ENCODE measurements around the gene NDUFAF4.

Gene NDUFAF4

GRCh38 chr6:96876886-96877545 lies 20.7 kb downstream of the NDUFAF4 start:
- Mint-ChIP-seq H3K4me1 (ENCODE audit: low read depth) (no peaks in the 10 kb centered on the region), H3K4me3 (no peak overlapping the region), H3K27ac (no peak overlapping the region), H3K36me3 (ENCODE audit: low read depth) (no peaks in the 10 kb centered on the region), H3K27me3 (ENCODE audit: low read depth) (peaks cover 9% of the 10 kb centered on the region), H3K9me3 (no peaks in the 10 kb centered on the region)

DNA sequence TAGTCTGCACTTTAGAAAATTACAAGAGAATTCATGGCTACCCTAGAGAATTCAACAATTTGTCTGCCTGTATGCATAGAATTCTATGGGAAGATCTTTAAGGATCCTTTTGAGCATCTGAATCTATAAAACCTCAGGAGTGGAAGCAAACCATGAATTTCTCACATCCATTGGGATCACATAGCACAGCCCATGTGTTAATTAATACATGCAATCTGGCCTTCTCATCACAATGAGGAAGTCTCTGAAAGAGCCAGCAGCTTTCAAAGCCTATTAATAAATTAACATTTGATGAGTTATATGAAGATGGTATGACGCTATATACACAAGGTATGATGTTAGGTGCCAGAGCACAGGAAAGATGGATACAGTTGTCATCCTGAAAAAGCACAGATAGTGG lies 24.7 kb downstream of the NDUFAF4 start:
- H3K4me3 Mint-ChIP-seq, result no peak overlapping the region
- H3K9me3 Mint-ChIP-seq, result no peaks in the 10 kb centered on the region
- H3K27me3 Mint-ChIP-seq (ENCODE audit: low read depth), result peaks cover 6% of the 10 kb centered on the region
- H3K36me3 Mint-ChIP-seq (ENCODE audit: low read depth), result no peaks in the 10 kb centered on the region
- no peaks in the 10 kb centered on the region for H3K4me1 Mint-ChIP-seq (ENCODE audit: low read depth)
- H3K27ac Mint-ChIP-seq, result no peak overlapping the region

GRCh38 chr6:96865055-96865405 lies 32.7 kb downstream of the NDUFAF4 start:
- Mint-ChIP-seq H3K4me3 (no peak overlapping the region), H3K27ac (no peak overlapping the region), H3K4me1 (ENCODE audit: low read depth) (no peaks in the 10 kb centered on the region), H3K36me3 (ENCODE audit: low read depth) (no peaks in the 10 kb centered on the region), H3K9me3 (no peaks in the 10 kb centered on the region), H3K27me3 (ENCODE audit: low read depth) (peaks cover 51% of the 10 kb centered on the region)

- no peaks in the 10 kb centered on the region for H3K36me3 Mint-ChIP-seq (ENCODE audit: low read depth)
- H3K27me3 Mint-ChIP-seq (ENCODE audit: low read depth), result peaks cover 51% of the 10 kb centered on the region
- no peak overlapping the region for H3K27ac Mint-ChIP-seq
- no peaks in the 10 kb centered on the region for H3K9me3 Mint-ChIP-seq
- H3K4me1 Mint-ChIP-seq (ENCODE audit: low read depth), result no peaks in the 10 kb centered on the region
- H3K4me3 Mint-ChIP-seq, result no peak overlapping the region
Observed at GRCh38 chr6:96864216-96865054, 33.3 kb downstream of the NDUFAF4 start.

DNA sequence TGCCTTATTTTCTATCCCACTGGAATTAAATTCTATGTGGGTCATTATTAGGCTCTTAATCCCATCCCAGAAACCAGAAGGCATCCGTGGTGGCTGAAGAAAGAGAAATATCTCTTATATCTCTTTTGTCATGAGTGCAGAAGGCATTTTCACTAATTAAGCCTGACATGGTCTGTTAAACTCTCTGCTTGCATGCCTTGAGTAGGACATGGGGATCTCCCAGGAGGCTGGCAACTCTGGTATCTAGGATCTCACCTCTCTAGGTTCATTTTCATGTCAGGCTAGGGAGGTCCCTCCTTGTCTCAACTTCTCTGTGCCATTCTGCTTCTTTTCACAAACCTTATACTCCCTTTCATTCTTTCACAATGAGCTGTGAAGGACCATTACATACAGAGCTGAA lies 35.1 kb downstream of the NDUFAF4 start:
- no peaks in the 10 kb centered on the region for H3K9me3 Mint-ChIP-seq
- H3K36me3 Mint-ChIP-seq (ENCODE audit: low read depth), result no peaks in the 10 kb centered on the region
- peaks cover 50% of the 10 kb centered on the region for H3K27me3 Mint-ChIP-seq (ENCODE audit: low read depth)
- no peak overlapping the region for H3K4me3 Mint-ChIP-seq
- H3K27ac Mint-ChIP-seq, result no peak overlapping the region
- no peaks in the 10 kb centered on the region for H3K4me1 Mint-ChIP-seq (ENCODE audit: low read depth)

- no peaks in the 10 kb centered on the region for H3K4me1 Mint-ChIP-seq (ENCODE audit: low read depth)
- H3K36me3 Mint-ChIP-seq (ENCODE audit: low read depth), result no peaks in the 10 kb centered on the region
- H3K9me3 Mint-ChIP-seq, result no peaks in the 10 kb centered on the region
- H3K4me3 Mint-ChIP-seq, result no peak overlapping the region
- H3K27me3 Mint-ChIP-seq (ENCODE audit: low read depth), result peaks cover 49% of the 10 kb centered on the region
- no peak overlapping the region for H3K27ac Mint-ChIP-seq
Observed at GRCh38 chr6:96861588-96861987, 36.1 kb downstream of the NDUFAF4 start.

DNA sequence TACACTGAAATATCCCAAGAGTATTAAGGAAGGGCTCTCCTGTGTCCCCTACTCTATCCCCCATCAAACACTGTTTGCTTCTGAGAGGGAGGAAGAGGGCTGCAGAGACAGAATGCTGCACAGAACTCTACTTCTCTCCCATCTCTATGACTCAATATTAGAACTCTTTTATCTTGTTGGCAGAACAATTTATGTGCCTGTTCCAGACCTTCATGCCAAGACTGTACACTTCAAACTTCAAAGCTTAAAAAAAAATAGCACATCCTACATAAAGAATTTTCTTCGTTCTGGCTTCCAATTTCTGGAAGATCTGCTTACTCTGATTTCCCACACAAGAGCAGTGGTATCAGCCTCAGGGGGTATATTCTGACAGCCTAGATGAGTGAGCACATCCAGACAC lies 40.8 kb downstream of the NDUFAF4 start:
- H3K4me1 Mint-ChIP-seq (ENCODE audit: low read depth), result no peaks in the 10 kb centered on the region
- no peaks in the 10 kb centered on the region for H3K9me3 Mint-ChIP-seq
- no peaks in the 10 kb centered on the region for H3K36me3 Mint-ChIP-seq (ENCODE audit: low read depth)
- no peak overlapping the region for H3K27ac Mint-ChIP-seq
- peaks cover 19% of the 10 kb centered on the region for H3K27me3 Mint-ChIP-seq (ENCODE audit: low read depth)
- no peak overlapping the region for H3K4me3 Mint-ChIP-seq

DNA sequence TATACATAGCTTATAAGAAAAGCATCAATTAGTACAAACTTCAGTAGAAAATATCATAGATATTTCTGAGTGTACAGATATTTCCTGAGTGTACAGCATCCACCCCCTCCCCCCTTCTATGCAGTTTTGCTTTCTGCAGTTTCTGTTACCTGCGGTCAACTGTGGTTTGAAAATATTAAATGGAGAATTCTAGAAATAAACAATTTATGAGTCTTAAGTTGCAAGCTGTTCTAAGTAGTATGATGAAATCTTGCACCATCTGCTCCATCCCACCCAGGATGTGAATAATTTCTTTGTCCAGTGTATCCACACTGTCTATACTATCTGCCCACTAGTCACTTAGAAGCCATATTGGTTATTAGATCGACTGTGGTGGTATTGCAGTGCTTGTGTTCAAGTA lies 44.6 kb downstream of the NDUFAF4 start:
- Mint-ChIP-seq H3K9me3 (no peaks in the 10 kb centered on the region), H3K27ac (no peak overlapping the region), H3K4me3 (no peak overlapping the region), H3K4me1 (ENCODE audit: low read depth) (no peaks in the 10 kb centered on the region), H3K36me3 (ENCODE audit: low read depth) (no peaks in the 10 kb centered on the region), H3K27me3 (ENCODE audit: low read depth) (peaks cover 4% of the 10 kb centered on the region)

GRCh38 chr6:96852605-96853004 lies 45.1 kb downstream of the NDUFAF4 start:
- Mint-ChIP-seq H3K36me3 (ENCODE audit: low read depth) (no peaks in the 10 kb centered on the region), H3K27me3 (ENCODE audit: low read depth) (peaks cover 6% of the 10 kb centered on the region), H3K4me3 (no peak overlapping the region), H3K9me3 (peaks cover 1% of the 10 kb centered on the region), H3K4me1 (ENCODE audit: low read depth) (no peaks in the 10 kb centered on the region), H3K27ac (no peak overlapping the region)

DNA sequence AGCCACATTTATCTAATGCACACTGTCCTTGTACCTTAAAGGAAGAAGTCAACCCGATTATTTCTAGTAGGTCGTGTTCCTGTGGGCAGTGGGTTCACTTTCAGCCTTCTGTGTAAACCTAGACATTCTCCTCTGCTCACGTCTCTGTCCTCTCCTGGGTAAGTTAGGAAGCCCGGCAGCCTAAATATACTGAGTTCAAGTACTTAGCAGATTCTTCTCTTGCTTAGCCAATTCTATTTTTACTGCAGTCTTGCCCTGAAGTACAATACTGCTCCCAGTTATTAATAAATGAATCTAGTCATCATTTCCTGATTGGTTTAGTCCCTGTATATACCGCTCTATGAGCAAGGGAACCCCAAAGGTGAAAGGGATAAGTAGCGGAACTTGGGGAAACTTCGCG lies 45.8 kb downstream of the NDUFAF4 start:
- Mint-ChIP-seq H3K27me3 (ENCODE audit: low read depth) (peaks cover 11% of the 10 kb centered on the region), H3K4me1 (ENCODE audit: low read depth) (no peaks in the 10 kb centered on the region), H3K4me3 (no peak overlapping the region), H3K27ac (no peak overlapping the region), H3K36me3 (ENCODE audit: low read depth) (no peaks in the 10 kb centered on the region), H3K9me3 (peaks cover 3% of the 10 kb centered on the region)

DNA sequence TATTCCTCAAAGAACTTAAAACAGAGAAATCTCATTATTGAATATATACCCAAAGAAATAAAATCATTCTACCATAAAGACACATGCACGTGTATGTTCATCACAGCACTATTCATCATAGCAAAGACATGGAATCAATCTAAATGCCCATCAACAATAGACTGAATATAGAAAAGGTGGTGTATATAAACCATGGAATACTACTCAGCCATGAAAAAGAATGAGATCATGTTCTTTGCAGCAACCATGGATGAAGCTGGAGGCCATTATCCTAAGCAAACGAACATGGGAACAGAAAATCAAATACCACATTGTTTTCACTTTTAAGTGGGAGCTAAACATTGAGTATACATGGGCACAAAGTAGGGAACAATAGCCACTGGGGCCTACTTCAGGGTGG lies 48.1 kb downstream of the NDUFAF4 start:
- Mint-ChIP-seq H3K27me3 (ENCODE audit: low read depth) (peaks cover 27% of the 10 kb centered on the region), H3K36me3 (ENCODE audit: low read depth) (no peaks in the 10 kb centered on the region), H3K27ac (no peak overlapping the region), H3K9me3 (peaks cover 10% of the 10 kb centered on the region), H3K4me1 (ENCODE audit: low read depth) (no peaks in the 10 kb centered on the region), H3K4me3 (no peak overlapping the region)

DNA sequence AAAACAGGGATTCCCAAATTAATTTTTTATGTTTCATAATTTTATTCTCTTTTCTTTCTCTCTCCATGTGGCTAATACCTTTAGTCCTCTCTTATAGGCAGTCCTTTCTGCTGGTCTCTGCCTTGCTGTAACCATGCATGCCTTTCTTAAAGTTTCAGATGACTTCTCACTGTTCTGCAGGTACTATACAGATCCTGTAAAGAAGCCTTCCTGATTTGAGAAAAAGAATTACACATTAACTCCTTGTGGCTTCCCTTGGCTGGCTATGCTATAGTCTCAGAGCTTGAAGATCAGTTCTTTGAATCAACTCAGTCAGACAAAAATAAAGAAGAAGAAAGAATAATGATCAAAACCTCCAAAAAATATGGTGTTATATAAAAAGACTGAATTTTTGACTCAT lies 53.2 kb downstream of the NDUFAF4 start:
- Mint-ChIP-seq H3K4me3 (no peak overlapping the region), H3K27ac (no peak overlapping the region), H3K36me3 (ENCODE audit: low read depth) (no peaks in the 10 kb centered on the region), H3K4me1 (ENCODE audit: low read depth) (no peaks in the 10 kb centered on the region), H3K27me3 (ENCODE audit: low read depth) (peaks cover 44% of the 10 kb centered on the region), H3K9me3 (peaks cover 10% of the 10 kb centered on the region)

- H3K4me1 Mint-ChIP-seq (ENCODE audit: low read depth), result peaks cover 4% of the 10 kb centered on the region
- no peak overlapping the region for H3K4me3 Mint-ChIP-seq
- peaks cover 50% of the 10 kb centered on the region for H3K27me3 Mint-ChIP-seq (ENCODE audit: low read depth)
- H3K9me3 Mint-ChIP-seq, result peaks cover 2% of the 10 kb centered on the region
- H3K36me3 Mint-ChIP-seq (ENCODE audit: low read depth), result no peaks in the 10 kb centered on the region
- no peak overlapping the region for H3K27ac Mint-ChIP-seq
Observed at GRCh38 chr6:96841345-96841744, 56.3 kb downstream of the NDUFAF4 start.
